ENCODE results near the gene GEMIN7. TPM values are rescaled to one million over a fixed set of nuclear protein-coding genes. Genes with fewer than 3 reads are reported as not detected.

The GEMIN7 gene
- total RNA-seq, 1 experiment from 2014 or later: 35.5 TPM

DNA sequence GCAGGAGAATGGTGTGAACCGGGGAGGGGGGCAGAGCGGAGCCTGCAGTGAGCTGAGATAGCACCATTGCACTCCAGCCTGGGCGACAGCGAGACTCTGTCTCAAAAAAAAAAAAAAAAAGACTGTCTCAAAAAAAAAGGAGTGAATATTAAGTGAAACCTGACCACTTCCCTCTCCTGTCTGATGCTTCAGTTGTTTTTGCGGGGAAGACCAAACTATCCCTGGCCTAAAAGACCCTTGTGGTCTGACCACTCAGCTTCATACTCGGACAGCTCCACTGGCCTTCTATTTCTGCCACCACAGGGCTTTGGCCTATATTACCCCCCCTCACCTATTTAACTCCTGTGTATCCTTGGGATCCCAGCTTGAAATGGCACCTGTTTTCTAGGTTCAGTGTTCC lies 37.9 kb upstream of the GEMIN7 start:
- ChIA-PET CTCF (no interaction called here), POLR2A (ENCODE audit: unreplicated experiment) (no interaction called here)
- H4K20me1 ChIP-seq (ENCODE audit: low read length): peaks cover 13% of the 10 kb centered on the region
- no peak for DNase-seq
- TF ChIP-seq EZH2phosphoT487 (IDR thresholded peaks at IDR 0.05; ENCODE audit: borderline replicate concordance, low read length): no peak
- TF ChIP-seq EZH2 (IDR thresholded peaks at IDR 0.05; ENCODE audit: low read length, unreplicated experiment): no peak
- TF ChIP-seq CTCF (conservative IDR thresholded peaks at IDR 0.05; ENCODE audit: low read depth, low read length): no peak
- BruUV-seq (replicated peaks): no TSS peak
- no peak overlapping the region for H2AFZ ChIP-seq (ENCODE audit: low read length)
- peaks cover 9% of the 10 kb centered on the region for H3K4me1 ChIP-seq (ENCODE audit: insufficient read depth, low read length)
- no peak for ATAC-seq
- no peaks in the 10 kb centered on the region for H3K27me3 ChIP-seq (ENCODE audit: low read length)
- H3F3A ChIP-seq (ENCODE audit: low read length, unreplicated experiment): no peaks in the 10 kb centered on the region
- no peak overlapping the region for H3K4me3 ChIP-seq (ENCODE audit: low read length)
- H3K9ac ChIP-seq (ENCODE audit: low read length): no peak overlapping the region
- intact Hi-C loops (cut with micrococcal nuclease): no loop called here
- peaks cover 61% of the 10 kb centered on the region for H3K79me2 ChIP-seq (ENCODE audit: low read length)
- no peak overlapping the region for H3K27ac ChIP-seq (ENCODE audit: low read length)
- peaks cover 9% of the 10 kb centered on the region for H3K36me3 ChIP-seq (ENCODE audit: low read depth, low read length)
- H3K9me3 ChIP-seq (ENCODE audit: low read length): no peaks in the 10 kb centered on the region
- H3K9me2 ChIP-seq (replicated peaks; ENCODE audit: low read length): no peaks in the 10 kb centered on the region
- H3K4me2 ChIP-seq (ENCODE audit: low read length): no peak overlapping the region

GRCh38 chr19:45045671-45046353 lies 33.2 kb upstream of the GEMIN7 start:
- ChIA-PET CTCF (no interaction called here), POLR2A (ENCODE audit: unreplicated experiment) (no interaction called here)
- H3K9me2 ChIP-seq (replicated peaks; ENCODE audit: low read length): no peaks in the 10 kb centered on the region
- no peaks in the 10 kb centered on the region for H3K4me1 ChIP-seq (ENCODE audit: insufficient read depth, low read length)
- H3K36me3 ChIP-seq (ENCODE audit: low read depth, low read length): peaks cover 12% of the 10 kb centered on the region
- no peaks in the 10 kb centered on the region for H3K27me3 ChIP-seq (ENCODE audit: low read length)
- no TSS peak for BruUV-seq (replicated peaks)
- no peak for ATAC-seq
- H3F3A ChIP-seq (ENCODE audit: low read length, unreplicated experiment): no peaks in the 10 kb centered on the region
- H3K27ac ChIP-seq (ENCODE audit: low read length): no peak overlapping the region
- H2AFZ ChIP-seq (ENCODE audit: low read length): no peak overlapping the region
- H3K4me2 ChIP-seq (ENCODE audit: low read length): no peak overlapping the region
- intact Hi-C loops (cut with micrococcal nuclease): no loop called here
- DNase-seq: no peak
- H3K9ac ChIP-seq (ENCODE audit: low read length): no peak overlapping the region
- H3K79me2 ChIP-seq (ENCODE audit: low read length): peaks cover 72% of the 10 kb centered on the region
- H4K20me1 ChIP-seq (ENCODE audit: low read length): no peaks in the 10 kb centered on the region; the same call in 1 of the 2 replicates
- no peaks in the 10 kb centered on the region for H3K9me3 ChIP-seq (ENCODE audit: low read length)
- no peak for TF ChIP-seq CTCF (conservative IDR thresholded peaks at IDR 0.05; ENCODE audit: low read depth, low read length)
- TF ChIP-seq EZH2phosphoT487 (IDR thresholded peaks at IDR 0.05; ENCODE audit: borderline replicate concordance, low read length): no peak
- no peak for TF ChIP-seq EZH2 (IDR thresholded peaks at IDR 0.05; ENCODE audit: low read length, unreplicated experiment)
- no peak overlapping the region for H3K4me3 ChIP-seq (ENCODE audit: low read length)

DNA sequence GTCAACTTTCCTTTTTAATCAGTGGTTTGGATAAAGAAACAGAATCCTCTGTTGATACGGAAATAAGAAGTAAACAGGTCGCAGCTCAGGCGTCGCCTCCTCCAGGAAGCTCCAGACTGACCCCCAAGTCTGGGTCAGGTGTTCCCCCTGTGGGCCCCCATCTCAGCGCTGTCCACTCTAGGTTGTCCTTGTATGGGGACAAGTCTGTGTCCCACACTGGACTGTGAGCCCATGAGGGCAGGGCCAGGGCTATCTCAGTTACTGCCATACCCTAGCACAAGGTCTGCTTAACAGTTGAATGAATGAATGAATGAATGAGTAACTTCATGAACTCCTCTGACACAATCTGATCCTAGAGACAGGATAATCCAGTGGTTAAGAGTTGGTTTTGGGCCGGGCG lies 32.7 kb upstream of the GEMIN7 start:
- Histone ChIP-seq H3K4me3 (ENCODE audit: low read length) (no peak overlapping the region), H3K36me3 (ENCODE audit: low read depth, low read length) (peaks cover 12% of the 10 kb centered on the region), H3K4me1 (ENCODE audit: insufficient read depth, low read length) (no peaks in the 10 kb centered on the region), H3F3A (ENCODE audit: low read length, unreplicated experiment) (no peaks in the 10 kb centered on the region), H3K27ac (ENCODE audit: low read length) (no peak overlapping the region), H3K9me2 (replicated peaks; ENCODE audit: low read length) (no peaks in the 10 kb centered on the region), H2AFZ (ENCODE audit: low read length) (no peak overlapping the region), H3K4me2 (ENCODE audit: low read length) (no peak overlapping the region), H3K9me3 (ENCODE audit: low read length) (no peaks in the 10 kb centered on the region), H4K20me1 (ENCODE audit: low read length) (no peaks in the 10 kb centered on the region; the same call in 1 of the 2 replicates), H3K27me3 (ENCODE audit: low read length) (no peaks in the 10 kb centered on the region), H3K9ac (ENCODE audit: low read length) (no peak overlapping the region), H3K79me2 (ENCODE audit: low read length) (peaks cover 67% of the 10 kb centered on the region)
- no peak for ATAC-seq
- ChIA-PET POLR2A (ENCODE audit: unreplicated experiment) (no interaction called here), CTCF (no interaction called here)
- intact Hi-C loops (cut with micrococcal nuclease): no loop called here
- TF ChIP-seq EZH2 (IDR thresholded peaks at IDR 0.05; ENCODE audit: low read length, unreplicated experiment) (no peak), EZH2phosphoT487 (IDR thresholded peaks at IDR 0.05; ENCODE audit: borderline replicate concordance, low read length) (no peak), CTCF (conservative IDR thresholded peaks at IDR 0.05; ENCODE audit: low read depth, low read length) (no peak)
- BruUV-seq (replicated peaks): no TSS peak
- no peak for DNase-seq

Measured in PC-3 (cell line).